OCI-LY3 (cell line): ENCODE data around the gene WWOX.

ENCODE experiments used
- CTCF ChIP-seq: fragments of 200-600, 300-600 bp; sonication (generic); IDR thresholded peaks from 2 replicates; pipeline ENCODE4 v1.5.1; 2014; ENCODE audit warnings: antibody characterized with exemption, low read length, low read depth
- EZH2phosphoT487 ChIP-seq: fragments of 200-600 bp; shearing (Covaris generic); IDR thresholded peaks from 2 replicates; pipeline ENCODE4 v1.6.1; 2018; ENCODE audit warnings: antibody characterized with exemption, mixed run types, low read depth

- TF ChIP-seq CTCF (no peak), EZH2phosphoT487 (no peak)
Measured at GRCh38 chr16:78639775-78640174, 540.3 kb downstream of the WWOX start.
